GM19035 (cell line): Measurements from ENCODE around the gene SLC7A10.

Experiments
- ATAC-seq: cut with Tn5 transposase; IDR thresholded peaks from one replicate; pipeline ENCODE4 v1.9.1; 2021; ENCODE audit not compliant: unreplicated experiment

The SLC7A10 gene

DNA sequence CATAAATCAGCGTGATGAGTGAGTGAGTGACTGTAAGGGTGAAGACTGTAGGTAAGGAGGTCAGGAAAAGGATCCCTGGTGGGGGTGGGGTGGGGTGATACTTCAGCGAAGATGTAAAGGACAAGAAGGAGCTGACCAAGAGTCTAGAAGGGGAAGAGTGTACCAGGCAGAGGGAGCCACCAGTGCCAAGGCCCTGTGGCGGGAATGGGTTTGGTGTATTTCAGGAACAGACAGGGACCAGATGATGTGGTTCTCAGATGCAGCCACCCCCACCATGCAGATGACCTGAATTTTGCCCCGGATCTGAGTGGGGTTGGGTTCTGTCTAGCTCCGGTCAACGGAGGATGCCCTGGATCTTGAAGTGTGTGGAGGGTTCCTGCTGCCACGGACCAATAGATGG, 30.1 kb upstream of the SLC7A10 start:
- no peak for ATAC-seq

DNA sequence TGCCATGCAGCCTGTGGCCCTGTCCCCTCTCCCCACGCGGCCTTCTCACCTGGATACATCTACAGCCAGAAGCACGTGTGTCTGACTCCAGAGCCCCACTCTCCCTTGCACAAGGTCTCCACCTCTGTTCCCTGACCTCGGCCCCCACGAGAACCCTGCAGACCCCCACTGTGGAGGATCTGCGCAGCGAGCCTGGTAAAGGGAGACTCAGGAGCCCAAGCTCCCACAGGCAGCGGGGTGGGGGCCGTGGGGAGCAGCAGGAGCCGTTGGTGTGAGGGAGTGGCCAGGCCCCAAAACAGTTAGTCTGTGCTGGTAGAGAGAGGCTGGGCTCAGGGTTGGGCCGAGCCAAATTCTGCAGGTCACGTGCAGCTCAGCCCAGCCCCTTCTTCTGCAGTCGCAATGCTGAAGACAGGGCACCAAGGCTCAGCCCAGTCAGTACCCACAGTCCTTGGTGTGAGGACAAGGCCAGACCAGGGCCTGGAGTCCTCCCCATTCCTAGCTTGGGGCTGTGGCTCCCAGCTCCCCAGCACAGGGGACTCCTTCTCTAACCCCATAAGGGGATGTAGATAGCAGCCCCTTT, 28.7 kb upstream of the SLC7A10 start:
- ATAC-seq: no peak

DNA sequence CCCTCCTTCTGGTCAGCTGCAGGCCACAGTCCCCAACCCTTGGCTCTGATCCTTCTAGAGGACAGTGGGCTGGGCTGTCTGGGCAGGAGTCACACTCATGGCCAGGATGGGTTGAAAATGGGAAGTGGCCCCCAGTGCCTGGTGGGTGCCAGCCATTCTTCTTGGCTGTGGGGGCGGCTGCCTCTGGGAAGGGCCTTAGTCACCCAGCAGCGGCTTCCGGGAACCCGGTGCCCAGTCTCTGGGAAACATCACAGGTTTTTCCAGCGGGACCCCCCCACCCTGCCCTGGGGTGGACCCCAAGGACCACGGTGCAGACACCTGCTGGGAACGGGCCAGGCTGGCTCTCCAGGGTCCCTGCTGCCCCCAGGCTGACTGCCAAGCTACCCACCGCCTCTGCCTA, 27.3 kb upstream of the SLC7A10 start:
- ATAC-seq: no peak

DNA sequence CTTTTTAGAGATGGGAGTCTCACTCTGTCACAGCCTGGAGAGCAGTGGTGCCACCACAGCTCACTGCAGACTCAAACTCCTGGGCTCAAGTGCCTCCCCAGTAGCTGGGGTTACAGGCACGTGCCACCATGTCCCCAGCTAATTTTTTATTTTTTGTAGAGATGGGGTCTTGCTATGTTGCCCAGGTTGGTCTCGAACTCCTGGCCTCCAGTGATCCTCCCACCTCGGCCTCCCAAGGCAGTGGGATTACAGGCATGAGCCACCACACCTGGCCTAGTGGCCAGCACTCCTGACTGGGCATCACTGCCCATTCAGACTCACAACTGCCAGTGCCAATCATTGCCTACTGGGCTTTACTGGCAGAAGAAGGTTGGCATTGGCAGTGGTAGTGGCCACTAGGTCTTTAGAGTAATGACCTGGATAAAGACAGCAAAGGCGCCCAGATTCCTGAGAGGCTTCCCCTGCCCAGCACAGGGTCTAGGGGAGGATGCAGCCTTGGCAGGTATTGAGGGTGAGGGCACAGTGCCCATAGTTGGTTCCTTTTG, 26.8 kb upstream of the SLC7A10 start:
- ATAC-seq: no peak

DNA sequence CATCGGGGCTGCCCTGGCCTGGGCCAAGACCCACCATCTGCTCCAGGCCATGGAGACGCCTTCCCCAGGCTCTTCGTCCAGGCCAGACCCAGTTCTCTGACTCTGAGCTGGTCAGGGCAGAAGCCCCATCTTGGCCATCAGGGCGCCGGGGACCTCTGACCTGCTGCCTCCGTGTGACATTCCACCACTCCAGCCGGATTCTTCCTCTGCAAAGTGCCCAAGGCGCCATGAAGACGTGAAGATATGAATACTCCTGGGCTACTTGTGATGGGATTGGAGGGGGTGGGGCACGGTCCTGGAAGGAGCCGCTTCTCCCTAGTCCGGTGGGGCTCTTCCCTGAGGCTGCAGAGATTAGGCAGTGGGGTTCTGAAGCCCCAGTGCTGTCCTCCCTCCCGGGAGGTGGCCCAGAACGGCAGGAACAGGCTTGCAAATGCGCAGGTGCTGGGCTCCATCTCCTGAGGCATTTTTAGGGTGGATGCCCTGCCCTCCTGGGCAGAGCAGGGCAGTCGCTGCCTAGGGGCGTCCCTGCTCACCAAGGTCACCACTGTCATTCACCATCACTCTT, 26.0 kb upstream of the SLC7A10 start:
- ATAC-seq: no peak

DNA sequence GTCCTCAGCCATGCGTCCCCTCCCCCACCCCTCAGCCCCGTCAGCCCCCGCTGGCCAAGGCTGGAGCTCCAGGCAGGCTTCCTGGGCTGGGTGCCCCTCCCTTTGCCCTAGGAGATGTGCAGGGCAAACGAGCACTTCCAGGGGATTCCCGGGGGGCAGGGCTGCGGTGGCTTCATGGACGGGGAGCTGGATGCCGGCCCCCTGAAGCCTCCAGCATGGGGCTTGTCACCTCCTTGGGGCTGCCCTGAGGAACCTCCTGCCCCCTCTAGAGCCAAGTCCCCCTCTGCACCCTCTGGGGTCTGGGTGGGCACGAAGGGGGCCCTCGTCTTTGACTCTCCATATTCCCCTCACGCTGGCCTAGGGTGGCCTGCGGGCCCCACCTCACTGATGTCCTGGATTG, 25.4 kb upstream of the SLC7A10 start:
- ATAC-seq: no peak

DNA sequence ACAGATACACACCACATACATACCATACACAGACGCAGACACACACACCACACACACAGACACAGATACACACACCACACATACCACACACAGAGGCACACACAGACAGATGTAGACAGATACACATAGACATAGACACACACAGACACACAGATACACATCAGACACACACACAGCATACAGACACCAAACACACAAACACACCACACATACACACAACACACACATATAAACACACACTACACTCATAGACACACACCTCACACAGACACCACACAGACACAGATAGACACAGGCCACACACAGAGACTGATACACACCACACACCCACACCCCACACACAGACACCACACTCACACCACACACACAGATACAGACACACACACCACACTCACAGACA, 24.9 kb upstream of the SLC7A10 start:
- no peak for ATAC-seq

DNA sequence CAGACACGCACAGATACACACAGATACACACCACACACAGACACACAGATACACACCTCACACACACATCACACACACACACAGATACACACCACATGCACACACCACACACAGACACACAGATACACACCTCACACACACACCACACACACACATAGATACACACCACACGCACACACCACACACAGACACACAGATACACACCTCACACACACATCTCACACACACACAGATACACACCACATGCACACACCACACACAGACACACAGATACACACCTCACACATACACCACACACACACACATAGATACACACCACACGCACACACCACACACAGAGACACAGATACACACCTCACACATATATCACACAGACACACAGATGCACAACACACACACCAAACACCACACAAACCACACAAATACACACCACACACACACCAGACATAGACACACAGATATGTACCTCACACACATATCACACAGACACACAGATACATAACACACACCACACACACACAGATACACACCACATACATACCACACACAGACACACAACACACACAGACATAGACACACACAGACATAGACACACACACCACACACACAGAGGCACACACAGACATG, 24.2 kb upstream of the SLC7A10 start:
- no peak for ATAC-seq

DNA sequence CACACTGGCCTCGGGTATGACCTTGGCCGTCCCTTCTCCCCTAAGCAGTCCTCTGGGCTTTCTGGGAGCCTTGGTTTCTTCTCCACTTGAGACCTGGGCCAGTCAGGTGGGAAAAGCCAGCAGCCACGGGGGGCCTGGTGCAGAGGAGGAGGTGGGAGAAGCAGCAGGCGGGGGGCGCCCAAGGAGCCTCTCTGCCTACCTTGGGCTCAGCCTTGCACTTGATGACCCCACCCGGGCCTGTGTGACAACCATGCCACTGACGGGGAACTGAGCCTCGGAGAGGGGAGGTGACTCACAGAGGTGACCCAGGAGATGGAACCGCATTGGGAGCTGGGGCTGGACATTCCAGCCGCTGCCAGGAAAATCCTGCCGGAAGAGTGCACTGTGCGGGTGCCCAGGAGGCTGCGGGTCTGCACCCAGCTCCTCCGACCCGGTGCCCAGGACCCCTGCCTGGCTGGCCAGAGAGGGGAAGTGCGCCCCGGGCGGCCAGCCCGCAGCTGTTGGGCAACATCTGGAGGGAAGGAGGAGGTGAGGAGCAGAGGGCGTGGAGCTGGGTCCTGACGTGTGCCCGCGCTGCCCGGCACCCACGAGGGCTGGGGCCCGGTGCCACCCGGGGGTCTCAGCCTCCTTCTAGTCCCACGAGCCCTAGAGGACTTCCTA, 23.4 kb upstream of the SLC7A10 start:
- no peak for ATAC-seq

DNA sequence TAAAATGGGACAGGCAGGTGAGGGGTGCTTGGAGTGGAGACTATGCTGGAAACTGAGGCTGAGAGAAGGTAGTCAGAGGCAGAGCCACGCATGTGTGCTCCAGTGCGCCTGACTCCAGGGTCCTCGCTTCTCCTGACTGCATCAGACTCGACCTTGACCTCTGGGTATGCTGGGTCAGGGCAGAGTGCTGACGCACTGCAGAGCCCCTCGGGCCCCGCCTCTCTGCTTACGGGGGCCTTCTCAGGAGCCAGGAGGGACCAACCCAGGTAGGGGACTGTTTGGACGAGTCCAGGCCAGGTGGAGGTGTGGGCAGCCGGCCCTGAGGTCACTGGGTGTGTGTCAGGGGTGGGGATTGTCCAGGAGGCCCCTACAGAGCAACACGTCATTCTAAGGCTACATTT, 22.9 kb upstream of the SLC7A10 start:
- no peak for ATAC-seq

DNA sequence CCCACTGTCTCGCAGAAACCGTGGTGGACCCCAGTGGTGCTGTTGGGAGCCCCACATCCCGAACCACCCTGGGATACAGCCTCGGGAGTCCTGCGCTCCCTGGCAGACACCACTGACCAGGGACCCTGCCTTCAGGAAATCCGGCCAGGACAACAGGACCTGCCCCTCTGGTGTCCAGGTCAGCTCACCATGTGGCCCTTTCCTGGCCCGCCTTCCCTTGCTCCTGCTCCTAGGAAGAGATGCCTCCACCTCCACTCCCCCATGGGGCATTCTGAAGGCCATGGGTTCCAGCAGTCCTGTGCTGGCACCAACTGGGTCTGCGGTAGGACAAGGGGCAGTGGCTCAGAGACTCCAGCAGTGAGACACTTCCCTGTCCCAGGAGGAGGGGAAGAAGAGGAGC, 22.5 kb upstream of the SLC7A10 start:
- ATAC-seq: no peak

DNA sequence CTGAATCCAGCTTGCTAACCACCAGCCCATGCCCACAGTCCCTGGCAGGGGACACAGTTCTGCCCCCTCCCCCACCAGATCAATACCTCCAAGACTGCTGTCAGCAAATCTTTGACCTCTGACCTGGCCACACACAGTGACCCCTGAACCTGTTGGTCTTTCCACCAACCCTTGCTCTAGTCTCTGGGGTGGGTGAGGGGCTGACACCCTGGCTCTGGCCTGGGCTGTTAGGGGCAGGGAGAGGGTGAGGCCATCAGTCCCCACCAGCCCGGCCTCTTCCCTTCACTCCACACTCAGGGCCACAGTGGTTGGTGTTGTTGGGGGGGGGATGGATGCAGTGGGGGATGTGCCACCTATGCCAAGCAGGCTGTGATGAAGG, 21.8 kb upstream of the SLC7A10 start:
- ATAC-seq: no peak

DNA sequence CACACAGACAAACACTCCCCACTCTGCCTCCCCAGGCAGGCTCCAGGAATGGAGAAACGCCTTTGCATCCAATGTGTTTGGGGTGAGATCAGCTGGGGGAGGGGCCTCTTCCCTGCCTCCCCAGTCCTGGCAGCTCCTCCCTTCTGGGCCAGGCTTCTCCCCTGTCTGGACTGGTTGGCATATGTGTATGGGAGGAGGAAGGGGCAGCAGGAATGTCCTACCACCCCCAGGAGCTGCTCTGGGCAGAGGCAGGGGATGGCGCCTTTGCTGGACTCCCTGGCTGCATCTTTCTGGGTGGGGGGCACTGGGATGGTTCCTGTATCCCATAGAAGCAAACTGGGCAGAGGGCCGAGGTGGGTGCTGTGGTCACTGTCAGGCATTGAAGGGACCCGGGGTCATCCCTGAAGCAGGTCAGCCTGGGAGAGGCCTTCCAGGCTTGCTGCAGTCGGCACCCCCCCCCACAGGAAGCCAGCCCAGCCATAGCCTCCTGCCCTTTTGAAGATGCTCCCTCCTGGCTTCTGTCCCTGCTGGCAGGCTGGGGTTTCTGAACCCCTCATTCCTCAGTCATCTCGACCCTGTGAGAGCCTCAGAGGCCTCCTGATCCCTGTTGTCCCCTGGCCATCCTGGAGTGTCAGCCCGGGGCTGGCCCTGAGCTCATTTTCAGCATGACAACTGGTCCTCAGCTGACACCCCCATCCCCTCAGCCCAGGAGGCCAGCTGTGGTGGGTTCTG, 21.2 kb upstream of the SLC7A10 start:
- no peak for ATAC-seq

DNA sequence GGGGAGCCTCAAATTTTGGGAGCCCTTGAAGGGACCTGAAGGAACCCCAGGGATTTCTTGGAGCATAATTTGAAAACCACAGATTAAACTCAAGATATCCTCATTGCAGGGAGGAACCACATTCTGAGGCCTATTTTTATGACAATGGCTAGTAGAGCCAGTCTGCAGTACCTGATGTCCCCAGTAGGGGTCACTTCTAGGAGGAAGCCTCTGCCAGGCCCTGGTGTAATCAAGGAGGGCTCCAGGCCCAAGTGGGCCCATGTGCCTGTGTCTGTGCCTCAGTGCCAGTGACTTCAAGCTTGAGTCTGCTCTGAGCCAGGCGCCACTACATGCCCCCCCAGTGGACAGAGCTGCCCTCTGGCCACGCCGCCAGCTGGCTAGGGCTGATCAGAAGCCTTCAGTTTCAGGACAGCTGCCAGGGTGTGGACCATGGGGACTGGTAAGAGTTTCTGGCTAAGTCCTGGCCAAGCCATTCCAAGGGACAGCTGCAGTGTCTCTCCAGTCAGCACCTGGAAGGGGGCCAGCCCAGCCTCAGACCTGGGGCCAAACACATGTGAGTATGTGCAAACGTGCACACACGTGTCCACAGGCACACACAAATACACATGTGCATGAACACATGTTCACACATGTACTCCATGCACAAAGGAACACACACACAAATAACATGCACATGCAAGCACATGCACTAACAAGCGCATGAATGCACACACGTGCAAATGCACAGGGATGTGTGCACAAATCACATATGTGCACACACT, 20.5 kb upstream of the SLC7A10 start:
- no peak for ATAC-seq

DNA sequence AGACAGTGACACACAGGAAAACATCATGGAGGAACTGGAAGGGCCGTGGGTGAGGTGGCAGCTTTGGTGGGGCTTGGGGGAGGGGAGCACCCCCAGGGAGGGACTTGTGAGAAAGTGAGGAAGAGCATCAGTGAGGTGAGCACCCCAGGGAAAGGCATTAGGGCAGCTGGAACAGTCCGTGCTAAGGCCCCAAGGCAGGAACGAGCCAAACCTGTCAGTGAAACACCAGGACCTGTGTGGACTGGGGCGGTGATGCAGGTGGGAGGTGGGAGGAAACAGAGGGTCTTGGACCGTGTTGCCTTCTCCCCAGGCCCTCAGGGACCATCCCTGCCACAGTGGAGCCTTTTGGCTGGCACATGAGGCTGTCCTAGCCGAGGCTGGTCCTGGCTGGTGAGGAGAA, 17.3 kb upstream of the SLC7A10 start:
- no peak for ATAC-seq

DNA sequence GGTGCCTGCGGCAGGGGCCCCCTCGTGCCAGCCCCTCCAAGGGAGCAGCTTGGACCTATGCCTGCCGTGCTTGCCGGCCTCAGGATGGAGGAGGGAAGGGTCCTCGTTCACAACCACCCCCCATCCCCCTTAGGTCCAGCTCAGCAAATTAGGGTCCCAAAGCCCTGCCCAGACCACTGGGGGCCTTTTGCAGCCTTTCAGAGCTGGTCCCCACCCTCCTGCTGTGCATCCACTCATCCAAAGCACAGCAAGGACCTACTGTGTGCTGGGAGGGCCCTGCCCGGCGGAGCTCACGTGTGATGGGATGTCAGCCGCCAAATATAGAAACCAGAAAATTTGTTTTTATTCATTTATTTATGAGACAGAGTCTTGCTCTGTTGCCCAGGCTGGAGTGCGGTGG, 16.5 kb upstream of the SLC7A10 start:
- no peak for ATAC-seq

DNA sequence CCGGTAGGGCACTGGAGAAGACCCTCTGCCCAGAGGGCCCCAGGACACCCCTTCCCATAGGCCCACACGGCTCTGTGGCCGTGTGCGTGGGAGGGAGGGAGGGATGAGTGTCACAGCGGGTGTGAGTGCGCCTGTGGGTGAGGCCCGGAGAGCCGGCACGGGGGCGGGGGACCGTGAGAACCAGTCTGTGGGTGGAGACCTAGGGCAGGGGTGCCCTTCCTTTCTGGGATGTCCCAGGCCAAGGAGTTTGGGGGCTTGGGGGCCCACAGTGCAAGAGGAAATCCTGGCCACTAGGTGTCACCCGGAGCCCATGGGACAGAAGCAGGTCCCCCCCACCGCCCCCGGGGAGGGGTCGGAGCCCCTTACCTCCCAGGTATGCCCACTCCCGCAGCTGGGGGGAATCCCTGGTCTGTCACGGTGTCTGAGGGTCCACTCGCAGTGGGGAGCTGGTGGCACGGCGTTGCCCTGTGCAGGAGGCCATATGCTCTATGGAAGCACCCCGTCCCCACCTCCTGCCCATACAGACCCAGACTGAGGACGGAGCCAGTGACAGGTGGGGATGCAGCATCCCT, 16.0 kb upstream of the SLC7A10 start:
- no peak for ATAC-seq

DNA sequence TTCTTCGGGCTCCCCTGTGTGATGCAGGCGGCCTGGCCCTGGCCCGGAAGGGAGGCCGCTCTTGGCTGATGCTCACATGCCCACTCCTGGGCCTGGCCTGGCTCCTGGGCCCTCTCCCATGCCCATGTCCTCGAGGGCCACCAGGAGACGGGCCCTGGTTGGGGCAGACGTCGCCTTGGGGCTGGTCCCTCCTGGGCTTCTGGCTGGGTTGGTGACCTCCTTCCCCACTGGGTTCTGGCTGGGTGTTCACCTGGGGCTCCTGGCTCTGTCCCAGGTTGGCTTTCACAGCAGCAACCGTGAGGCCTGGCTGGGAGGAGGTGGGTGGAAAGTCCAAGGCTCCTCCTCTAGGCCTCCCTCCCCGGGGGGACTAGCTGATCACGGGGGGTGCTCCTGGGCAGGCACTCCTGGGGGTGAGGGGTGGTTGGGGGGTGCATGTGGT, 15.5 kb upstream of the SLC7A10 start:
- no peak for ATAC-seq

DNA sequence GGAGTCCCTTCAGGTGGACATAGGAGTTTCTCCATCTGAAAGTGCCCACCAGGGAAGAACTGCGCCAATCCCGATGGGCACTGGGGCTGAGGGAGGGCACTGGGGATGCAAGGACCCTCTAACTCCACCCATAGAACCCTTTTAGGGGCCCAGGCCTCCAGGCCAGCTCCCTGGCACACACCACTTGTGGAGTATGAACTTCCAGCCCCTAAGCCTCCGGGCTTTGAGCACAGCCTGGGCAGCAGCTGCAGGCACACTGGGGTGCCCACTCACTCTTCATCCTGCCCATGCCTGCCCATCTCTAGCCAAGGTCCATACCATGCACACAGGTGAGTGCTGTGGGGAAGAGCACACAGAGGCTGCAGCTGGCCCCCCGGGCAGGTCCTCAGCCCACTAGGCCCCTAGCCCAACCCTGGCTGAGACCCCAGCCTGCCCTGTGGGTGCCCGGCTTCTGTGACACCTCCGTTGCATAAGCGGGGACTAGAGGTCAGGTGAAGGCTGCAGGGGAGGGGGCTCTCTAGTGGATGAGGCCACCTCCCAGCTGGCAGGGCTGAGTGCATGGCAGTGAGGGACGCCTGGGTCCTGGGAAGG, 14.6 kb upstream of the SLC7A10 start:
- no peak for ATAC-seq
